Mesangial cell (primary cell): ENCODE data around the gene RAB33A. TPM values are rescaled to one million over a fixed set of nuclear protein-coding genes. Genes with fewer than 3 reads are reported as not detected.

ENCODE experiments used
- total RNA-seq: library from RNA; depleted of rRNA; stranded (reverse); fragments of >200 nt; gene quantifications from 2 replicates; pipeline ENCODE4 v1.2.3, GENCODE V29; 2015

The RAB33A gene
- total RNA-seq: 0.98 and 1.8 TPM in 2 replicates

GRCh38 chrX:130171446-130172126 lies at the start of gene RAB33A:
Gene RAB33A, plus strand, starts transcription at chrX:130171962. Its CDS starts 101 bp downstream, at chrX:130172063.

DNA sequence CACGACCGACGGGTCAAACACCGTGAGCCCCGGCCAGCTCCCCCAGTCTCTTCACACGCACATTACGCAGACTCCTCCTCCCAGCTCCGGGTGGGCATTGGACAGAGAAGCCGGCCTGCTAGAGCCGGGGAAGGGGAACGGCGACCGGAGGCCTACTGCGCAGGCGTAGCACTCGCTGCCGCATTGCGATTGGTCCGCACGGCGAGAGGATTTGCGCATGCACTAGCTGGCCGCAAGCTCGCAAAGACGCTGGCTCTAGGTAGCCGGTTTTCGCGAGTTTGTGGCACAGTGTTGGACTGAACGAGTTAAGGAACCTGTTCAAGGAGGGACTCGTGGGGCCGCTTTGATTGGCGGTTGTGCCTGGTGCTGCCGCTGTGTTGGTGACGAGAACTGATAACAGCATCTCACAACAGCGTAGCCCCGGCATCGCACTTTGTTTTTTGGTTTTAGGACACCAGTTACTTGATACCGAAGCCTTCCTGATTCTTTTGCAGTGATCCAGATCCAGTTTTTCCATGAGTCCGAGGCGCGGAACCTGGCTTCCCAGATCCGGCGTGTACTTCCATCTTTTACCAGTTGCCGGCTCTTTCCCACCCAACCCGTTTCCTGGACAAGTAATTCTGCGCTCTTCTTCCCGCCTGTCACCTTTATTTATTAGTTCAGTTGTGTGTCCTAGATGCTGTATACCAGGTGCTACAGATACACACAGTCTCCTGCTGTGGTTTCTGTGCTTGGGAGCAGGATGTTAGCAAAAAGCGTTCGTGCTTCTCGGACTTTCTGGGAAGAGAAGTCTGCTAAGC lies 5.9 kb upstream of the RAB33A start, which contains the start of gene AIFM1:
TSS of gene AIFM1 (minus strand) at position 139 of the 800 bp plus-strand sequence. CDS start 185 bp downstream, outside the sequence.

Other genes starting within 250 kb of the RAB33A start
- 3.6 and 6.2 TPM in 2 replicates for gene BCORL1, start 189.3 kb upstream of the RAB33A start, total RNA-seq
- gene ELF4, start 61.5 kb upstream of the RAB33A start, total RNA-seq: 29.0 and 30.3 TPM in 2 replicates
- 16.9 and 25.5 TPM in 2 replicates for gene AIFM1, start 6.1 kb upstream of the RAB33A start, total RNA-seq
- gene ZNF280C, start 96.9 kb downstream of the RAB33A start, total RNA-seq: 3.4 and 3.9 TPM in 2 replicates
- 7.2 and 8.5 TPM in 2 replicates for gene SLC25A14, start 168.0 kb downstream of the RAB33A start, total RNA-seq
- not detected in 2 replicates for gene GPR119, start 213.7 kb downstream of the RAB33A start, total RNA-seq
- gene RBMX2, start 230.0 kb downstream of the RAB33A start, total RNA-seq: 10.0 and 10.3 TPM in 2 replicates